ENCODE measurements around the gene ALG1. TPM values are rescaled to one million over a fixed set of nuclear protein-coding genes. Genes with fewer than 3 reads are reported as not detected.

ALG1 gene
- total and polyA plus RNA-seq, 2 experiments from 2014 or later = 20.2 to 36.4 TPM

- Mint-ChIP-seq H3K27me3 (ENCODE audit: insufficient read depth, low read depth, poor library complexity) (peaks cover 12% of the 10 kb centered on the region), H3K27ac (peak overlapping the region; percentile 51; the same call in 1 of the 2 replicates), H3K36me3 (ENCODE audit: low read depth) (no peaks in the 10 kb centered on the region; the same call in 2 of the 3 replicates), H3K4me3 (no peak overlapping the region), H3K9me3 (no peaks in the 10 kb centered on the region), H3K4me1 (peaks cover 17% of the 10 kb centered on the region)
- H3K27ac ChIP-seq (ENCODE audit: low read depth) = no peak overlapping the region
- TF ChIP-seq CREB1 (CRISPR knock-in tag; IDR thresholded peaks at IDR 0.05; ENCODE audit: low read depth) (peak; percentile 75), ZNF114 (CRISPR knock-in tag; IDR thresholded peaks at IDR 0.05) (no peak), CTCF (conservative IDR thresholded peaks at IDR 0.05; ENCODE audit: low read depth in 2 of 2) (peak; percentile 44 to 66)
- H3K9me2 ChIP-seq (ENCODE audit: insufficient read depth) = no peaks in the 10 kb centered on the region
- no peak overlapping the region for H3K4me3 ChIP-seq
- H2AFZ ChIP-seq = no peak overlapping the region
- H3K36me3 ChIP-seq (ENCODE audit: insufficient read depth) = no peaks in the 10 kb centered on the region
- DNase-seq (ENCODE audit: low spot score) (peak; percentile 60), ATAC-seq (peak; percentile 83)
- H4K20me1 ChIP-seq (replicated peaks; ENCODE audit: insufficient read depth) = no peaks in the 10 kb centered on the region
- H3K4me1 ChIP-seq (ENCODE audit: insufficient read depth) = peaks cover 4% of the 10 kb centered on the region
- 0 out of 2 replicates have a peak, but pooled peaks cover 4% of the 10 kb centered on the region for H3F3A ChIP-seq (replicated peaks; ENCODE audit: low read depth)
- no peak overlapping the region for H3K4me2 ChIP-seq
- no peaks in the 10 kb centered on the region for H3K27me3 ChIP-seq (ENCODE audit: insufficient read depth)
- H3K79me2 ChIP-seq (replicated peaks; ENCODE audit: insufficient read depth) = no peaks in the 10 kb centered on the region
Measured at GRCh38 chr16:5042574-5043171, 29.0 kb upstream of the ALG1 start.

- no peak overlapping the region for H3K27ac Mint-ChIP-seq
- H3K36me3 ChIP-seq (ENCODE audit: insufficient read depth) = no peaks in the 10 kb centered on the region
- H3K27ac ChIP-seq (ENCODE audit: low read depth) = no peak overlapping the region
- no peak overlapping the region for H3K4me3 Mint-ChIP-seq
- H3K9me3 Mint-ChIP-seq = no peaks in the 10 kb centered on the region
- no peaks in the 10 kb centered on the region for H3K79me2 ChIP-seq (replicated peaks; ENCODE audit: insufficient read depth)
- no peak overlapping the region for H2AFZ ChIP-seq
- DNase-seq (ENCODE audit: low spot score) = no peak
- peaks cover 9% of the 10 kb centered on the region; the same call in 2 of the 3 replicates for H3K4me1 Mint-ChIP-seq
- 0 out of 2 replicates have a peak, but pooled peaks cover 4% of the 10 kb centered on the region for H3F3A ChIP-seq (replicated peaks; ENCODE audit: low read depth)
- peaks cover 4% of the 10 kb centered on the region; the same call in 1 of the 2 replicates for H3K4me1 ChIP-seq (ENCODE audit: insufficient read depth)
- H3K9me2 ChIP-seq (ENCODE audit: insufficient read depth) = no peaks in the 10 kb centered on the region
- no peak overlapping the region for H3K4me2 ChIP-seq
- no peaks in the 10 kb centered on the region for H4K20me1 ChIP-seq (replicated peaks; ENCODE audit: insufficient read depth)
- peaks cover 10% of the 10 kb centered on the region for H3K27me3 Mint-ChIP-seq (ENCODE audit: insufficient read depth, low read depth, poor library complexity)
- no peaks in the 10 kb centered on the region for H3K27me3 ChIP-seq (ENCODE audit: insufficient read depth)
- H3K36me3 Mint-ChIP-seq (ENCODE audit: low read depth) = no peaks in the 10 kb centered on the region
- ATAC-seq = no peak
- no peak overlapping the region for H3K4me3 ChIP-seq
- TF ChIP-seq POLR2AphosphoS5 (IDR thresholded peaks at IDR 0.05; ENCODE audit: low read depth) (no peak), NANOG (IDR thresholded peaks at IDR 0.05; ENCODE audit: borderline replicate concordance) (no peak), ZNF114 (CRISPR knock-in tag; IDR thresholded peaks at IDR 0.05) (no peak), ZNF331 (CRISPR knock-in tag; IDR thresholded peaks at IDR 0.05; ENCODE audit: low read depth) (no peak), CREB1 (CRISPR knock-in tag; IDR thresholded peaks at IDR 0.05; ENCODE audit: low read depth) (no peak), ZNF462 (CRISPR knock-in tag; IDR thresholded peaks at IDR 0.05) (no peak), ETS1 (IDR thresholded peaks at IDR 0.05) (no peak), EZH2phosphoT487 (IDR thresholded peaks at IDR 0.05; ENCODE audit: unreplicated experiment) (no peak), CTCF (conservative IDR thresholded peaks at IDR 0.05; ENCODE audit: low read depth in 2 of 2) (no peak)
Measured at GRCh38 chr16:5044011-5044540, 27.6 kb upstream of the ALG1 start.

Measured in GM23338 (cell line).